Measurements from ENCODE around the gene EPSTI1.

GRCh38 chr13:43039966-43040365, 47.9 kb upstream of the EPSTI1 start:
- TF ChIP-seq GATA2 (IDR thresholded peaks at IDR 0.05; ENCODE audit: low read depth, low read length) = no peak
- TF ChIP-seq GATA3 (IDR thresholded peaks at IDR 0.05; ENCODE audit: low read depth, low read length) = no peak

Data from SH-SY5Y (cell line).